Kidney glomerular epithelial cell (primary cell): ENCODE measurements around the gene UCK2.

Experiments used
- DNase-seq: peaks from one replicate; lab custom pipeline; 2025; lab: John Stamatoyannopoulos, UW

Gene UCK2

DNA sequence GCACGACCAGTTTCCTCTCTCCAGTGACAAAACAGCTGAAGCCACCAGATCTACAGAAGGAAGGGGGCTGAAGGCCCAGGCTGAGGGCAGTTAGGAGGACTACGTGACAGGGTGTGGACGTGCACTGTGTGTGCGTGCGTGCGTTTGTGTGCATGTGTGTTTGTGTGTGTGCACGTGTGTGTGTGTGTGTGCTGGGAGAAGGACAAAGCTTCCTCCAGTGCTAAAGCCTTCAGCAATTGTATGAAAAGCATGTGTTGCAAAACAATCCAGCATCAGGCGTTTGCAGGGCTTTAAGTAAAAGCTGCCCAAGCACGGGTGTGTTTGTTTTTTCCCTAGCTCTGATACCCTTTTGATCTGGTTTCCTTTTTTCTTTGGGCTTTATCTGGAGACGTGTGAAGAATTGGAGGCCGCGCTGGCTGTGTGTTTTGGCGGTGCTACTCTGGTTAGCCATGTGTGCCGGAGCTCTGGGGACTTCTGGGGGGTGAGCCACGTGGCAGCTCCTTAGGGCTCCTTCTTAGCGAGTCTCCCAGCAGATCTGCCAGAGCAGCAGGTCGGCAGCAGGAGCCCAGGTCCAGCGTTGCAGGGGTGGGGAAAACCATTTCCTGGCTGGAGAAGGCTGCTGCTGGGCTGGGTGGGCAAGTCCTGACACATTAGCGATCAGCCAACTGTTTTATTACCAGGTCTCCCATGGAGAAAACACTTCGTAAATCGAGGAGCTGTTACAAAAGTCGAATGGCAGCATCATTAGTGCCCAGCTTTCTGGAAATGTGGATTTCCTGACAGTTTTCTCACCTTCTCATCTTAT, 73.4 kb downstream of the UCK2 start:
- DNase-seq = peak; percentile 55

DNA sequence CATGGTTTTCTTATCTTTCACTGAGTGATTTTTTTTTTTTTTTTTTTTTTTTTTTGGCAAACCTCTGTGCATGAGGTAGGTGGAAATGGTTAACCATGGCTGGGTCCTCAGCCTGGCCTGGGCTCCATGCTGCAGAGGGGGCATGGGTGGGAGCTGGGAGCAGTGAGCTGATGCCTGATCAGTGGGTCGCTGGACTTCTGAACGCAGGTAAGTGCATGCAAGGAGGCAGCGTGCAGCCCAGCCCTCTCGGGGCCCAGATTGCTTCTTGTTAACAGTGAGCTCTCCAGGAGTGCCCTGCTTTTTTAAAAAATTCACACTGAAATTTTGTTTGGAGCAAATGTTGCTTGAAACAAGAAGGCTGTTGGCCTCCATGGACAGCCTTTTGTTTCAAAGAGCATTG, 75.2 kb downstream of the UCK2 start:
- no peak for DNase-seq

DNA sequence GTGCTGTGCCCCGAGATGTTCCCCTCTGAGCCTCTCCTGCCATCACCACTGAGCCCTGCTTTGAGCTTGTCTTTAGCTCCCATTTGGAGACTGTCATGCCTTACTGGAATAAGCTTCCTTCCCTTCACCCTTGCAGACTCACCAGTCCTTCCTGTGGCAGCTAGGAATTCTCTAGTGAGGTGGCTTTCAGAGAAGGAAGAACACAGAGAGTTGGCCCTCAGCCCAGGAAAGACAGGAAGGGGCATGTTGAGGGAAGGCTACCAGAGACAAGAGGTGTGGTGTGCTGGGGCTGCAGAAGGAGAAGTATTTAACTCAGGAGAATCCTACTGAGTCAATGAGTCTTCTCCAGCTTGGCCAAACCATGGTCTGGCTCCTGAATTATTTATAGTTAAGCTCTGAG, 76.3 kb downstream of the UCK2 start:
- DNase-seq = peak; percentile 11

GRCh38 chr1:165904948-165905347, 77.5 kb downstream of the UCK2 start:
- DNase-seq = no peak

DNA sequence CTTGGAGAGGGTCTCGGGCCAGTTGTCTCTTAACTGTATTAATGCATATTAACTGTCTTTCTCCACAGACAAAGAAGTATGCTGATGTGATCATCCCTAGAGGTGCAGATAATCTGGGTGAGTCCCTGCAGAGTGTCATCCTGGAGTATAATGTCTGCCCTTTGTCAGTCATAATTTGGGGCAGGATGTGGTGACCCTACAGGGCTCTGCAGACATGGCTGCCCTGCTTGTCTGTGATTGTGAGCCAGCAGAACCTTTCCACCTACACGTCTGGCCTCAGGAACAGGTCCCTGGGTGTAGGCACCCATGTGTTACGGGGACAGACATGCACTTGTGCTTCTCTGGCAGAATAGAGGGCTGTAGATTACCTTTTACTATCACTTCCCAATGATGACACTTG, 78.4 kb downstream of the UCK2 start:
- DNase-seq = no peak

DNA sequence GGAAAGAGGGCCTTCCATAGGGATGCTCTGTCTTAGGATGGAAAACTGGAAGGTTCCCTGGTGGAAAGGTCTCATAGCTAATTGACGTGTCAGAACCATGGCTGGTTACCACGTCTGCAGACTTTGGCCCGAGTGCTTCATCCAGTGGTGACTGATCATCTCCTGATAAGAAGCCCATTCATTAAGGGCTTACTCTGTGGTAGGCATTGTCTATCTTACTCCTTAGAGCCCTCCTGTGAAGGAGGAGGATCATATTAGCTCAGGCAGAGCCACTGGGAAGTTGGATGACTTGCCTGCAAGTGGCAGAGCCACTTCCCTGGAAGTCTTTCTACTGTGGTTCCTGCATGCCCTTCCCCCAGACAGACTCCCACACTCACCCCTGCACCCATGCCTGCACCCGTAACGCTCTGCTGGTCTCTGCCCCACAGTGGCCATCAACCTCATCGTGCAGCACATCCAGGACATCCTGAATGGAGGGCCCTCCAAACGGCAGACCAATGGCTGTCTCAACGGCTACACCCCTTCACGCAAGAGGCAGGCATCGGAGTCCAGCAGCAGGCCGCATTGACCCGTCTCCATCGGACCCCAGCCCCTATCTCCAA, 79.9 kb downstream of the UCK2 start:
- peak; percentile 57 for DNase-seq

DNA sequence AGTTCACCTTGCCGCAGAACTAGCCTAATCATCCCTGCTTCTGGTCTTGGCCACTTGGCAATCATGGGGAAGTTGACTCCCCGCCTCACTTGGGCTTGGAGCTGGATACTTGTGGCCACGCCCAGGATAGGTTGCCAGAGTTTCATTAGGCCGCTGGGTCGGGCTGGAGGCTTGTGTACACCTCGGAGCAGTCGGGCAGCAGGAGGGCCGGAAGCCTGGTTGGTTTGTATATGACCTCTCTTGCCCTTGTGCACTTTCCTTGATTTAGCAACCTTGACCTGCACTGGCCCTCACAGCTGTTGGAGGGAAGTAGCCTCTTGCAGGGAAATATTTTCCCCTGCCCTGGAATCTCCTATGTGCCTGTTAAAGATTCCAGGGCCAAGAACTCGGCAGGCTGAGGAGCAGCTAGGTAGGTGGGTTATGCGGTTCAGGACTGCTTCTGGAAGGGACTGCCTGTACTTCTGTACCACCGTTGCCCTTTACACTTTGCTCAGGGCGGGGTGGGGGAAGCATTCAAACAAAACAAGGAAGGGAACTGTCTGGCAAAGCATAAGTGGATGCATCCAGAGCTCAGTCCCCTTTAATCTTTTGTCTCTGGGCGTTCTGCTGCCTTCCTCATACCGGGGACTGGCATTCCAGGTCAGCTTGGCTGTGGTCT, 83.5 kb downstream of the UCK2 start:
- no peak for DNase-seq

DNA sequence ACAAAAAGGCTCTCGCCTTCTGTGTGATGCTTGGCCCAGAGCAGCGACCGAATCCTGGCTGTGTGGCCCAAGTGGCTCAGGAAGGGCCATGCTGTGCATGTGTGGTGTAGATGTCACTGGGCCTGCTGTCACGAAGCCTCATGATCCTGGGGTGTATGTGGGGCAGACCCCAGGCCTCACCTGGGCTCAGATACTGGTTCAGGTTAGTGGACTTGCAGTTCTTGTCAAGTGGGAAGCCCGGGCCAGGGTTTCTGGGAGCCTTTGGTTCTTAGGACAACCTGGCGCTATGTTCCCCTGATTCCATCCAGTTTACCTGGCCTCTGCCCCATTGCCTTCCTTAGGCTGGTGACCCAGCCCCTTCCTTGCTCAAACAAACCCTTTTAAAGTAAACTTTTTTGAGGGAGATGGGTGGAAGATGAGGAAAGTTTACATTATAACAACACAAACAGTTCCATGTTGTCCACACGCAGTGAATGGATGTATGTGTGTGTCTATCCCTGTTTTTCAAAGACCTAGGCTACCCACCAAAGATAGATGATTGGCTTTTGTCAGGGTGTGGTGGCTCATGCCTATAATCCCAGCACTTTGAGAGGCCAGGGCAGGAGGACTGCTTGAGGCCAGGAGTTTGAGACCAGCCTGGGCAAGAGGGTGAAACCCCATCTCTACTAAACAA, 84.3 kb downstream of the UCK2 start:
- no peak for DNase-seq

GRCh38 chr1:165912638-165913037, 85.2 kb downstream of the UCK2 start:
- DNase-seq = no peak

- peak; percentile 59 for DNase-seq
These were observed 86.9 kb downstream of the UCK2 start for GRCh38 chr1:165914136-165914798.

- no peak for DNase-seq
These were observed 88.1 kb downstream of the UCK2 start for GRCh38 chr1:165915480-165915879.

DNA sequence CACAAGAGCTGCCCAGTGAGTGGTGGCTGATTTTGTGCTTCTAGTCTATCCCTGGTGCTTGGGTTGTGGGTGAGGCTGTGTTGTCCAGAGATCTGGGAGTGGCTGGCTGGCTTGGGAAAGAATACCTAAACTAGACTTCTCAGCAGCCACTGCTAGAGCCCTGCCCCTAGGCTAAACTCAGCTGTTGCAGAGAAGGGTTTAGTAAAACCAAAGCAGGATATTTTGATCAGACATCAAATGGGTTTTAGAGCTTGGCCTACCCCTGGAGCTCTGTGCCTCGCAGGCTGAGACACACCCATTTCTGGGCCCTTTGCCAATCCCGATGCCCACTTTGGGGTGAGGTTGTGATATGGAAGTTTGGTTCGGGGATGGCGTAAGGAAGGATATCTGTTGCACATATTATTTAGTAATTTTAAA, 88.5 kb downstream of the UCK2 start:
- no peak for DNase-seq

- no peak for DNase-seq
These were observed 89.8 kb downstream of the UCK2 start for GRCh38 chr1:165917166-165917565.

DNA sequence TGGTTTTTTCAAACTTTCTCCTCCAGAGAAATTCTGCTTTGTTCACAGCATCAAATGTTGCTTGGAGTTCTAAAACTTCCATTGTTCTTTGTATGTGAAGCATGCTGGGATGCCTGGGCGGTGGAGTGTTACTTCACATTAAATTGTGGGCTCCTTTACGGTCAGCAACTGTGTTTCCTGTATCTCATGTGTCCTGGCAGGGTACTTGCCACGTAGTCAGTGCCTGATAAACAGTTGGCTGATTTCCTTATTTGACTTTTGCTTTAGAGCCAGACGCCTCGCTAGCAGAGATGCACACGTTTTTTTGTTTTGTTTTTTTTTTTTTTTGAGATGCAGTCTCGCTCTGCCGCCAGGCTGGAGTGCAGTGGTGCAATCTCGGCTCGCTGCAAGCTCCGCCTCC, 96.7 kb downstream of the UCK2 start:
- no peak for DNase-seq

GRCh38 chr1:165925498-165926079, 98.2 kb downstream of the UCK2 start:
- DNase-seq = no peak

- no peak for DNase-seq
These were observed 99.8 kb downstream of the UCK2 start for GRCh38 chr1:165927169-165927568.

DNA sequence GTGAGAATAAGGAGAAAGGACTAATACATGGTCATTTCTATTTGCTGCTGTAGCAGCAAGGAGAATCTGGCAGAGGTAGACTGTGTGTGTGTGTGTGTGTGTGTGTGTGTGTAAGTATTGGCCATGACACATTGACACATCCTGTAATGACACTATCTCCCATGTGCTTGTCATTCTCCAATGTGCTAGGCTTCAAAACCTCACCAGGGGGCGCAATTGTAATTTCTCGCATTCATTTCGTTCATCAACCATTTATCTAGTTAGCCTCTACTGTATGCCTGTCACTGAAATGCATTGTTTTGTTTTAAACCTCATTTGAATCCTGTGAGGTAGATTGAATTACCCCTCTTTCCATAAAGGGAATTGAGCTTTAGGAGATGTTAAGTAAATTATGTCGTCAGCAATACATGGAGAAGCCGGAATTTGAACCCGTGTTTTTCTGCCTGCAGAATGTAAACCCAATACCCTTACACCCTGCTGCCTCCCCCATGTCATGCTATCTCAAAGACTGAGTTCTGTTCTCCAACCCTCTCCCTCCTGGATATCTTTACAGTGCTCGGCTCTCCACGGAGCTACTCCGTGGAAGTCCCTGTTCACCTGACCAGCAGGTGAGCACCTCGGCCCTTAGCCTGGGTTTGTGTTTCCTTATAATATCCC, 100.8 kb downstream of the UCK2 start:
- DNase-seq = peak; percentile 38

GRCh38 chr1:165930961-165931360, 103.5 kb downstream of the UCK2 start:
- DNase-seq = no peak

GRCh38 chr1:165933446-165934170, 106.2 kb downstream of the UCK2 start:
- DNase-seq = no peak

DNA sequence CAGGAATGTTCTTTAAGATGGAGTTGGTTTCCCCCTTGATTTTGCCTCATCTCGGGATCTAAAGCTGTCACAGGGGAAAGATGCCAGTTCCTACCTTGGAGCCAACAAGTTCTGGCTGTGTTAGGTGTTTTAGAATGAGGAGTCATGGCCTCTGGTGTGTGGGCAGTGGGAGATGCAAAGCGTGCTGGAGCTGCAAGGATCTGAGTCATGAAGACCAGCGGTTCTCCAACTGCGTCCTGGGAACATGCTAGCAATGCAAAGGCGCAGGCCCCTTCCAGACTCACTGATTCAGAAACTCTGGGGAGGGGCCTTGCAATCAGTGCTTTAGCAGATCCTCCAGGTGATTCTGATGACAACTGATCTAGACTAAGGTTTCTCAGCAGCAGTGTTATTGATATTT, 109.1 kb downstream of the UCK2 start:
- DNase-seq = no peak

GRCh38 chr1:165937829-165938228, 110.4 kb downstream of the UCK2 start:
- DNase-seq = no peak
